ENCODE data around the gene HEATR9.

GRCh38 chr17:35903451-35903850 is 34.8 kb upstream of the HEATR9 start:
- no peak for TF ChIP-seq CTCF (IDR thresholded peaks at IDR 0.05; ENCODE audit: poor library complexity)
- TF ChIP-seq EZH2 (IDR thresholded peaks at IDR 0.05; ENCODE audit: borderline replicate concordance) = no peak

All from hepatocyte (in vitro differentiated cells).